GM19023 (cell line): ENCODE data around the gene TSC22D2.
"Not testable (repeated sequence)": the region's sequence is repeated elsewhere in the genome, so short reads cannot be mapped to it uniquely, and the experiment has no call there.

Source experiments
- ATAC-seq: cut with Tn5 transposase; IDR thresholded peaks from one replicate; pipeline ENCODE4 v1.9.1; 2021; ENCODE audit warnings: mild to moderate bottlenecking, moderate library complexity; ENCODE audit not compliant: unreplicated experiment

TSC22D2 gene

DNA sequence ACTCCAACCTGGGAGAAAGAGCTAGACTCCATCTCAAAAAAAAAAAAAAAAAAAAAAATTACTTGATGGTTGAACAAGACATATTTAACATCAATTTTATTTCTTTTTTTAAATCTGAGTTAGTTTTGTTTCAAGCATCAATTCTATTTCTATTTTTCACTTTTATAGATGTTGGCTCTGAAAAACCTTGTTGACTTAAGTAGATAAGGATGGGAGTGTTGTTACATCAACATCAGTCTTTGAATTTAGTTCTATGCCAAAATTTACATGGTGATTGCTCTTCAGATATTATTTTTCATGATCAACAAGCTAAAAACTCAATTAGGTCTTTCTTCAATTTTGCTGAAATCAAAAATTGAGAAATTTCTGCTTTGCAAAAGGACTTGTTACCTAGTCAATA, 71.3 kb downstream of the TSC22D2 start:
- ATAC-seq = no peak

DNA sequence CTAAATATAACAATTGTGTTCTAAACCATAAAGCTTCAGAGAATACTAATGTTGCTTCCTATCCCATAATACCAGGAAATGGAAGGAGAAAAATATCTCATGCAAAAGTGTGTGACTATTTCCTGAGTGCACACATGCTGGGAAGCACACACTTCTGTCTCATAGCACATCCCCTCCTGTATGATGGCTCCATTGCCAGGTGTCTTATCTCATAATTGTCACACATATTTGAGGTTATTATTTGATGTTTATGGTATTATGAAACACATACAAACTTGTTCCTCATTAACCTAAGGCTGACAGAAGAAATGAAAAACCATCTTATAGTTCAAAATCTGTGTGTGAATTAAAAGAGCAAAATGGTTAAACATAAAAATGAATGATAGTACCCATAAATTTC, 72.8 kb downstream of the TSC22D2 start:
- ATAC-seq = no peak

DNA sequence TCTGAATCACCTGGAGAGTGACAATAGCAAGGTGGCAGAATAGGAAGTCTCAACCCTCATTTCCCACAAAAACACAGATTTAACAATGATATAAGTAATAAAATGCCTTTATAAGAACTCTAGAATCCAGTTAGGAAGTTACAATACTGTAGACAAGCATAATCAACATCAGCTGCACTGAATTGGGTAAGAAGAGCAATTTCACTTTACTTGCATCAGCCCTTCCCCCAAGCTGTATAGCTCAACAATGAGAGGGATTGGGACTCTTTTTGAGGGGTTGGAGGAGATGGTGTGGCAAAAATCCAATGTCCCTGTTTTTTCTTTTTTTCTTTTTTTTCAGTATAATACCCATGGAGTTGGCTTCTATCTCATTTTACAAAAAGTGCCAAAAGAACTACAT, 75.1 kb downstream of the TSC22D2 start:
- no peak for ATAC-seq

- no peak for ATAC-seq
These were observed 76.3 kb downstream of the TSC22D2 start for GRCh38 chr3:150484410-150484809.

DNA sequence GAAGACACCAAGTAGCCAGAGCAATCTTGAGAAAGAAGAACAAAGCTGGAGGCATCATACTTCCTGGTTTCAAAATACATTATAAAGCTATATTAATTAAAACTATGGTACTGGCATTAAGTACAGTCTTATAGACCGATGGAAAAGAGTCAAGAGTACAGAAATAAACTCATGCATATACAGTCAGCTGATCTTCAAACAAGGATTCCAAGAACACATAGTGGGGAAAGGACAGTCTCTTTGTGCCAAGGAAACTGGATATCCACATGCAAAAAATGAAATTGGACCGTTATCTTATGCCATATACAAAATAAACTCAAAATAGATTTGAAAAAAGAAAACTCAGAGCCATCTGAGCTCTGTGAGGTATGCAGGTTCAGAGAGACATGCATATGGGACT, 80.8 kb downstream of the TSC22D2 start:
- ATAC-seq = no peak

GRCh38 chr3:150490277-150490986, 82.3 kb downstream of the TSC22D2 start:
- ATAC-seq = no peak

- ATAC-seq = no peak
These were observed 86.4 kb downstream of the TSC22D2 start for GRCh38 chr3:150494411-150494977.

DNA sequence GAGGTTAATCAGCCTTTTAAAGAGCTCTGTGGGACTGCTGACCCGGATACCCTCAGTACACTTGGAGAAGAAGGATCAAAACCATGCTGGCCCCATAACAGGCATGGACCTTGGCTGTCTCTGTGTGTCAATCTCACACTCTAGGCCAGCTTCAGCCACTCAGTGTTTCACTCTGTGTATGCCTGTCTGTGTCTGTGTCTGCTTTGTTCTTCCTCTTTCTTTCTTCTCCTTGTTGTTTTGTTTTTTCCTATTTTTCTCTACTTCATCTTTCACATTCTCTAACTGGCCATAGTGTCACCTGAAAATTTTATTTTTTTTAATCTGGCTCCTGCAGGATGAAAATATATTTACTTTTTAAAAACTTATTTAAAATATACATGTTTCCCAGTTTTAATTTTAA, 87.1 kb downstream of the TSC22D2 start:
- no peak for ATAC-seq

- ATAC-seq = no peak
These were observed 87.6 kb downstream of the TSC22D2 start for GRCh38 chr3:150495563-150496168.

- no peak for ATAC-seq
These were observed 89.9 kb downstream of the TSC22D2 start for GRCh38 chr3:150497956-150498355.

DNA sequence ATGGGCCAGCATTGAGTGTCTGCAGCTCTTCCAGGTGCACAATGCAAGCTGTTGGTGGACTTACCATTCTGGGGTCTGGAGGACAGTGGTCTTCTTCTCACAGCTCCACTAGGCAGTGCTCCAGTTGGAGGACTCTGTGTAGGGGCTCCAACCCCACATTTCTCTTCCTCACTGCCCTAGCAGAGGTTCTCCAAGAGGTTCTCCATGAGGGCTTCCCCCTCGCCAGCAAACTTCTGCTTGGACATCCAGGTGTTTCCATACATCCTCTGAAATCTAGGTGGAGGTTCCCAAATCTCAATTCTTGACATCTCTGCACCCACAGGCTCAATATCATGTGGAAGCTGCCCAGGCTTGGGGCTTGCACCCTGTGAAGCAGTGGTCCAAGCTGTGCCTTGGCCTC, 92.9 kb downstream of the TSC22D2 start:
- not testable (repeated sequence) for ATAC-seq

DNA sequence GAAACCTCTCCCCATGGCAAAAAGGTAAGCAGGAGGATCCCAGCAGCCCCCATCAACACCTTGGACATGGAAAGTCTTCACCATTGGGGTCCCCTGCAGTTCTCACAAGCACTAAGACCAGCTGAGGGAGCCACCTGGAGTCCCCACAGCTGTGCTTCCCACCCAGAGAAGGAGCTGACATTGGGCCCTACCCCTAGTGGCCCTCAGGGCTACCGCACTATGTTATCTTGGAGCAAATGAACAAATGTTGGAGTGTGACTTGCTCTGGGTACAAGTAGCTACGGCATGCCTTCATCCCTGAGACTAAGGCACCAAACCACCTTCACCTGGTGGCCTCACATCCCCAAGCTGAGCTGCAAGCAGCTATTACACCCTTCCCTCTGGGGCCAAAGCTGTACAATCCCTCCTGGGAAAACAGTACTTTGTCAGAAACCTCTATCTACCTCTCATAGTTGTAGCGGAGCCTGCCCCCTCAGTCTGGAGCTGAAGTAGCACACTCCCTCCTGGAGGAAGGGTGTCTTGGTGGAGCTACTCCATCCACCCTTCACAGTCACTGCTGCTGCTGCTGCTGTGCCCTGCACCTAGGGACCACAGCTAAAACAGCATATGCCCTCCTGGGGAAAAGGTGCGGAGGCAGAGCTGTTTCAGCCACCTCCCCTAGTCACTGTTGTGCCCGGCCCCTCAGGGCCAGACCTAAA, 95.5 kb downstream of the TSC22D2 start:
- ATAC-seq = no peak

GRCh38 chr3:150504483-150504882, 96.4 kb downstream of the TSC22D2 start:
- no peak for ATAC-seq

- no peak for ATAC-seq
These were observed 100.3 kb downstream of the TSC22D2 start for GRCh38 chr3:150508401-150508800.

GRCh38 chr3:150509780-150510179, 101.7 kb downstream of the TSC22D2 start:
- ATAC-seq = no peak

DNA sequence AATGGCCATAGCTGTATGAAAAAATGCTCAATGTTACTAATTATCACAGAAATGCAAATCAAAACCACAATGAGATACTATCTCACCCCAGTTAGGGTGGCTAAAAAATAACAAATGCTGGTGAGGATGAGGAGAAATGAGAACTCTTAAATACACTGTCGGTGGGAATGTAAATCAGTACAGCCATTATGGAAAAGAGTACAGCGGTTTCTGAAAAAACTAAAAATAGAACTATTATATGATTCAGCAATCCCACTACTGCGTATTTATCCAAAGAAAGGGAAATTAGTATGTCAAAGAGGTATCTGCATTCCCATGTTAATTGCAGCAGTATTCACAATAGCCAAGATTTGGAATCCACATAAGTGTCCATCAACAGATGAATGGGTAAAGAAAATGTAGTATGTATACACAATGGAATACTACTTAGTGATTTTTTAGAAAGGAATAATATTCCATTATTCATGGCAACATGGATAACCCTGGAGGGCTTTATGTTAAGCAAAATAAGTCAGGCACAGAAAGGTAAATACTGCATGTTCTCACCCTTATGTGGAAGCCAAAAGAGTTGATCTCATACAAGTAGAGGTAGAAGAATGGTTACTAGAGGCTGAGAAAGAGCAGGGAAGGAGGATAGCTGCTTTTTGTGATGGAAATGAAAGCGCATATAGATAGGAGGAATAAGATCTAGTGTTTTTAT, 103.2 kb downstream of the TSC22D2 start:
- no peak for ATAC-seq

DNA sequence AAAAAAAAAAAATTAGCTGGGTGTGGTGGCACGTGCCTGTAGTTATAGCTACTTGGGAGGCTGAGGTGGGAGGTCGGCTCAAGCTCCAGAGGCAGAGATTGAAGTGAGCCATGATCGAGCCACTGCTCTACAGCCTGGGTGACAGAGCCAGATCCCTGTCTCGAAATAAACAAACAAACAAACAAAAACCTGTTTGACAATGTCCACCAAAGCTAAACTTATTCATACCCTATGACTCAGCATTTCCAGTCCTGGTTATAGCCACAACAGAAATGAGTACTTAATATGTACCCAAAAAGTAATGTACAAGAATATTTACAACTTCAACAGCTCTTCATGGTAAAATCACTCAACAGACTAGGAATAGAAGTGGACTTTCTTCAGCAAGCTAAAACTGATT, 107.1 kb downstream of the TSC22D2 start:
- ATAC-seq = no peak
